GM10266 (cell line): Measurements from ENCODE around the gene RASSF9.

Experiments
- DNase-seq: peaks from one replicate; pipeline ENCODE4 v3.0.0; 2012; ENCODE audit errors: extremely low spot score
- TF ChIP-seq, protein P1 (sequence below): IDR thresholded peaks from 2 replicates; pipeline ENCODE4 v1.5.1; 2012; ENCODE audit warnings: mild to moderate bottlenecking, low read depth; ENCODE audit not compliant: control insufficient read depth, insufficient read depth; ENCODE audit errors: missing control alignments

The RASSF9 gene

DNA sequence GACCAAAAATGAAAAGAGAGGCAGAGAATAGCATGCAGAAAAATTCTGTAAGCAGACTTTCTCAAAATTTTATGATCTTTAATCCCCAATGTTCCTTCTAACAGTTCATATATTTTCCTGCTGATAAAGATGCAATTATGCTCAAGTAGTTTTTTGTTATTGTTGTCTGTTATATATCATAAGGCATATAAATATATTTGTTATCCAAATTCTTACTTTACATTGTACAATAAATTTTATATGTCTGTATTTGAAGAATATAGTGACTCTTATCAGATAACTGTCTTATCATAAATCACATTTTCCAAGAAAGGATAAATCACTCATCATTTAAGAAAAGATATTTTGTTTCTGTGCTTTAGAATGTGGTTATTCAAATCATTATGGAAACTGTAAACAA lies 2.6 kb downstream of the RASSF9 start:
- TF ChIP-seq, protein P1, sequence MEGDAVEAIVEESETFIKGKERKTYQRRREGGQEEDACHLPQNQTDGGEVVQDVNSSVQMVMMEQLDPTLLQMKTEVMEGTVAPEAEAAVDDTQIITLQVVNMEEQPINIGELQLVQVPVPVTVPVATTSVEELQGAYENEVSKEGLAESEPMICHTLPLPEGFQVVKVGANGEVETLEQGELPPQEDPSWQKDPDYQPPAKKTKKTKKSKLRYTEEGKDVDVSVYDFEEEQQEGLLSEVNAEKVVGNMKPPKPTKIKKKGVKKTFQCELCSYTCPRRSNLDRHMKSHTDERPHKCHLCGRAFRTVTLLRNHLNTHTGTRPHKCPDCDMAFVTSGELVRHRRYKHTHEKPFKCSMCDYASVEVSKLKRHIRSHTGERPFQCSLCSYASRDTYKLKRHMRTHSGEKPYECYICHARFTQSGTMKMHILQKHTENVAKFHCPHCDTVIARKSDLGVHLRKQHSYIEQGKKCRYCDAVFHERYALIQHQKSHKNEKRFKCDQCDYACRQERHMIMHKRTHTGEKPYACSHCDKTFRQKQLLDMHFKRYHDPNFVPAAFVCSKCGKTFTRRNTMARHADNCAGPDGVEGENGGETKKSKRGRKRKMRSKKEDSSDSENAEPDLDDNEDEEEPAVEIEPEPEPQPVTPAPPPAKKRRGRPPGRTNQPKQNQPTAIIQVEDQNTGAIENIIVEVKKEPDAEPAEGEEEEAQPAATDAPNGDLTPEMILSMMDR, result no peak
- DNase-seq, result no peak

DNA sequence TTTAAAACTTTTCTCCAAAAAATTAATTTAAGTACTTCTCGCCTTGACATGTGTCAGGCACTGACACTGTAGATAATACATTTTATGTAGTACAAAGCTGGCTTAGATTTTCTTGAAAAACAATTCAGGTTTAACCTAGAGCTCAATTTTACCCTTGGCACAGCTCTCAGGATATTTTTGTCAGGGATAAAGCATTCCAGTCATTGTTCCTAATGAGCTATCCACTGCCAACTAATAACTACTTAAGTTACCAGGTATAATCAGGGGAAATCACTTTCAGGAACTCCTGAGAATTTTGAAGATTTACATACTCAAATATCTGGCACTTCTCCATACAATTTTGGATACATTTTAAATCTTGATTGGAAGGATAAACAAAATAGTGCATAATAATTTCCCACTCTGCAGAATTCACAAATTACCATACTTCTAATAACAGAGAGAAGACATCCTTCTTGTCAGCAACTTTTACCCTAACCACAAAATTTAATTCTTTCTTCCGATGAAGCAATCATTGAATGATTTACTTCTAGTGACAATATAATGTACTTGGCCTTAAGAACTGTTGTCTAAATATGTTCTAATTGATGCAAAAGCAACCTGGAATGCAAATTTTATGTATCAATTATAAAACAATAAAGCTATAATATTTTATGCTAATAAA lies 4.8 kb downstream of the RASSF9 start:
- TF ChIP-seq, protein P1, result no peak
- no peak for DNase-seq

DNA sequence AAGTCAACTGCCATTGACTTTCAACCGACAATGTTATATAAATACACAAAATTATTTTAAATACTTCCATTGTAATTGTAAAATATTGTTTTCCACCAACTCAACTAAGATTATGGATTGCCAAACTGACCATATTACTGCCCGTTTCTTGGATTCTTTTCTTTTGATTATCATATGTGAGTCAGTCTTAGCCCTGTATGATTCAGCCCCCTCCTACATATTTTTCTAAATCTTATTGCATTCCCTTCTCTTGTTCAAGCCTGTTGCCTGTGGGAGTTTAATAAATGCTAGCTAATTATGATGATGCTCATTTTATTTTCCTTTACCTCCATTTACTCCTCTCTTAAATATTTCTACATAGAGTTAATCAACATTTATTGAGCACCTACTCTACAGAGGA lies 6.8 kb downstream of the RASSF9 start:
- TF ChIP-seq, protein P1, result no peak

DNA sequence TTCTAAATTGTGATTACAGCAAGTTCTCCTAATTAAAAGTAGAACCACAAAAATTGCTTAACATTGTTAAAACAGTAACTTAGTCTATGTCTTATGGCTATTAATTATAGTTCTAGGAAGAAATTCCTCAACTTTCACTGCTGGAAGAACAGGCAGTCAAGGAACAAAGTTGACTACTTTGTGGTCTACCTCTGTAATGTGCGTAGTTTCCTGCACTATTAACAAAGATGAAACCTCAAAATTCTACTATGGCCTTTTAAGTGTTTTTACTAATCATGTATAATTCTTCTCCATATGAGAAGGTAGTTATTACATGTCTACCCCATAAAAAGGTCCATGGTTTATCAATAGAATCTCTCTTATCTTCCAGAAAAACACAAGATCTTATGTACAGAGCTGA lies 7.6 kb downstream of the RASSF9 start:
- no peak for DNase-seq
- TF ChIP-seq, protein P1, result no peak

More for the DNA sequence above, 6.8 kb downstream of the RASSF9 start:
- no peak for DNase-seq

DNA sequence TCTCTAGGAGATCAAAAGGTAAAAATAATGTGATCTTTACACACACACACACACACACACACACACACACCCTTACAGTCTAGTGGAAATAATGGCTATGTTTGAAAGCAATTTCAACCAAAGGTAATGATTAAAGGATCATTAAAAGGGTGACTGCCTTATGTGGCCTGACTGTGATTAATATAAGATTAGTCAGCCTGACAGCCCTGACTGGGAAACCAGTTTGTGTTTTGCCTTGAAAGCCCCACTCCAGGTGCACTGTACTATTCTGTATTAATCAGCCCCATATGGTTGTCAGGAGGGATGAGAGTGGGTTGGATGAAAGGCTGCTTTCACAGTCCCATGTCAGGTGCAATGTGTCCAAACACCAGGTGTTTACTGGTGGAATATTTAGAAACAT lies 10.5 kb downstream of the RASSF9 start:
- no peak for DNase-seq
- TF ChIP-seq, protein P1, result no peak

DNA sequence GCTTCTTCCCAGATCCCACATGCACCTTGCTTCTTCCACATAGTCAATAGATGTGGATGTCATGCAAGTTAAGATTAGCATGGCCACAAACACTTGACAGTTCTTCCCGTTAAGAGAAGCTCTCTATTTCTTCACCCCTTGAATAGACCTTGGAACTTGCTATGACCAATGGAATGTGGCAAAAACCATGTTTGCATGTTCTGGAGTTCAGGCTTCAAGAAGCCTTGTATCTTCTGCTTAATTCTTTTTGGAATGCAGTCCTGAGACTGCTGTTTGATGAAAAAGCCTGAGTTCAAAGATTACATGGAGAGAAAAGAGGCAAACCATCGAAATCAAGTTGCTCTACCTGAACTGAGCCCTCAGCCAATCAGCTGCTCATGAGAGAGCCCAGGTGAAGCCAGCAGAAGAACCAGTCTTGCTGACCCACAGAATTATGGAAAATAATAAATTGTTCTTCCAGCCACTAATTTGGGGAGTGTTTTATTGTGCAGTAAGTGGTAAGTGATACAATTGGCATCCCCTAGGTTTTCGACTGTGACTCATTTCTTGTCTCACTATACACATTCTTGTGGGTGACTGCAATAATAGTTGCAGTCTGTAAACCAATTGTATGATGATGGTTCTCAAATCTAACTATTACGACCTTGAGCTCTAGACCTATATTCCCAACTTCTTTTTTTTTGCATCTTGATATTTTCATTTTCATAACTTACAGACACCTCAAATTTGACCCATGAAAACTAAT lies 12.6 kb downstream of the RASSF9 start:
- DNase-seq, result no peak
- TF ChIP-seq, protein P1, result no peak

DNA sequence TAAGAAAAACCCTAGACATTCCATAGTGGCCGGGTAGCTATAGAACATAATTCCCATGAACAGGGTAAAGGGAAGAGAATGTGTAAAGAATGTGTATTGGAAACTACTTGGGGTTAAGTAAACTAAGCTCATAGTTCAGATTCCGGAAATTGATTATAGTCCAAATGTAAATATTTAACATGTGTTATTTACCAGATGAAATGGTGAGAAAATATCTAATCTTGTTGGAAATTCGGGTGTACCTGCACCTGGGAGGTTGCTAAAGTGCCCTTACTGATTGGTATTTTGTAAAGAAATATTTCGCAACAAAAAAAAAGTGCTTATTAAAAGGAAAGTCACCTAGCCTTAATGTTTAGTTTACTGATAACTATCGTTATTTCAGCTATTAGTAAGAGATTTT lies 14.4 kb downstream of the RASSF9 start:
- no peak for DNase-seq
- TF ChIP-seq, protein P1, result no peak
